IPS DF 4.7 (cell line): ENCODE results near the gene ASB6.
"Not testable (repeated sequence)": the region's sequence is repeated elsewhere in the genome, so short reads cannot be mapped to it uniquely, and the experiment has no call there.

Source experiments
- DNase-seq: peaks from one replicate; pipeline ENCODE4 v3.0.0-alpha.2; 2013; ENCODE audit warnings: low spot score; ENCODE audit errors: extremely low read depth

Gene ASB6

GRCh38 chr9:129667850-129668249 is 25.9 kb upstream of the ASB6 start:
- no peak for DNase-seq

GRCh38 chr9:129667378-129667777 is 25.4 kb upstream of the ASB6 start:
- no peak for DNase-seq

- DNase-seq = no peak
These were observed 24.6 kb upstream of the ASB6 start for GRCh38 chr9:129666575-129666974.

- DNase-seq = no peak
These were observed 24.0 kb upstream of the ASB6 start for GRCh38 chr9:129665814-129666520.

- DNase-seq = no peak
These were observed 23.4 kb upstream of the ASB6 start, which contains the start of gene PRRX2 for GRCh38 chr9:129665389-129665775. Gene PRRX2, plus strand, starts transcription at chr9:129665647. Its CDS starts 221 bp downstream, at chr9:129665868.

- DNase-seq = no peak
These were observed 22.9 kb upstream of the ASB6 start for GRCh38 chr9:129664746-129665388.

GRCh38 chr9:129662239-129662638 is 20.3 kb upstream of the ASB6 start:
- not testable (repeated sequence) for DNase-seq

GRCh38 chr9:129661029-129661428 is 19.1 kb upstream of the ASB6 start:
- no peak for DNase-seq

- DNase-seq = no peak
These were observed 14.9 kb upstream of the ASB6 start for GRCh38 chr9:129656795-129657390.

GRCh38 chr9:129655696-129656095 is 13.7 kb upstream of the ASB6 start:
- no peak for DNase-seq

GRCh38 chr9:129655154-129655553 is 13.2 kb upstream of the ASB6 start:
- no peak for DNase-seq

- no peak for DNase-seq
These were observed 12.6 kb upstream of the ASB6 start for GRCh38 chr9:129654554-129655040.

- DNase-seq = no peak
These were observed 12.0 kb upstream of the ASB6 start for GRCh38 chr9:129653823-129654553.

- DNase-seq = no peak
These were observed 8.8 kb upstream of the ASB6 start for GRCh38 chr9:129650680-129651235.

GRCh38 chr9:129649726-129650679 is 8.1 kb upstream of the ASB6 start:
- DNase-seq = no peak

- DNase-seq = no peak
These were observed 6.8 kb upstream of the ASB6 start for GRCh38 chr9:129648764-129649115.

GRCh38 chr9:129648092-129648763 is 6.3 kb upstream of the ASB6 start:
- DNase-seq = no peak

GRCh38 chr9:129647635-129648034 is 5.7 kb upstream of the ASB6 start:
- DNase-seq = no peak

- DNase-seq = no peak
These were observed 4.7 kb upstream of the ASB6 start for GRCh38 chr9:129646654-129647053.

- DNase-seq = no peak
These were observed 4.3 kb upstream of the ASB6 start for GRCh38 chr9:129646252-129646651.
